Sigmoid colon (tissue), 4 donors: ENCODE measurements around the gene TSC22D1.

Source experiments
- CTCF ChIP-seq, 4 experiments: fragments of 450-650 bp in 3 of 4; fragments of 200-600 bp in 1 of 4; IDR thresholded peaks; one replicate each; pipeline ENCODE4 v1.5.1; 2016 to 2019; ENCODE audit warnings: antibody characterized with exemption in 4 of 4, mild to moderate bottlenecking in 3 of 4, moderate library complexity in 2 of 4
- EP300 ChIP-seq, 4 donors: sonication (generic); formaldehyde crosslinking; IDR thresholded peaks; one replicate each; pipeline ENCODE4 v1.6.1; 2017; ENCODE audit warnings: antibody characterized with exemption in 4 of 4
- POLR2A ChIP-seq, 2 donors: fragments of 450-650 bp; IDR thresholded peaks; one replicate each; pipeline ENCODE4 v1.6.1; 2016; ENCODE audit warnings: antibody characterized with exemption in 2 of 2, mild to moderate bottlenecking in 2 of 2, moderate library complexity in 2 of 2
- POLR2AphosphoS5 ChIP-seq, 4 donors: sonication (generic); formaldehyde crosslinking; IDR thresholded peaks; one replicate each; pipeline ENCODE4 v1.6.1; 2017; ENCODE audit warnings: antibody characterized with exemption in 4 of 4

GRCh38 chr13:44422755-44423643 lies 153.1 kb downstream of the TSC22D1 start:
- TF ChIP-seq CTCF (IDR thresholded peaks at IDR 0.05) (no peak), POLR2A (IDR thresholded peaks at IDR 0.05) (no peak), EP300 (IDR thresholded peaks at IDR 0.05) (no peak), POLR2AphosphoS5 (IDR thresholded peaks at IDR 0.05) (no peak)
